Natural killer cell (primary cell): ENCODE measurements around the gene CRYGC. TPM values are rescaled to one million over a fixed set of nuclear protein-coding genes. Genes with fewer than 3 reads are reported as not detected.

ENCODE experiments used
- ATAC-seq, 3 donors: fragments of 150-1000 bp in 2 of 3; fragments of 200-7000 bp in 1 of 3; cut with Tn5 transposase; 1 replicate in 1 of 3; 2 replicates in 2 of 3; pipeline ENCODE4 v1.10.0; 2021; ENCODE audit warnings: mild to moderate bottlenecking in 2 of 3, moderate library complexity in 2 of 3
- DNase-seq, 2 donors: peaks; one replicate each; pipeline versions ENCODE4 v3.0.0 to v3.0.0-alpha.2; 2013 to 2021; ENCODE audit warnings: mixed read lengths in 1 of 2
- H3K27ac ChIP-seq: one replicate; pipeline ENCODE4 v1.5.1; 2013; ENCODE audit warnings: mild to moderate bottlenecking, low read length
- H3K27me3 ChIP-seq: one replicate; pipeline ENCODE4 v1.6.1; 2013; ENCODE audit warnings: low read length; ENCODE audit not compliant: control insufficient read depth, insufficient read depth
- H3K36me3 ChIP-seq: one replicate; pipeline ENCODE4 v1.6.1; 2013; ENCODE audit warnings: low read length; ENCODE audit not compliant: control insufficient read depth, insufficient read depth
- H3K4me1 ChIP-seq: one replicate; pipeline ENCODE4 v1.6.1; 2013; ENCODE audit warnings: low read length; ENCODE audit not compliant: control insufficient read depth, insufficient read depth
- H3K4me3 ChIP-seq: one replicate; pipeline ENCODE4 v1.5.1; 2013; ENCODE audit warnings: low read length
- H3K9me3 ChIP-seq: one replicate; pipeline ENCODE4 v1.6.1; 2013; ENCODE audit warnings: low read length; ENCODE audit not compliant: control insufficient read depth, insufficient read depth
- H3K27ac Mint-ChIP-seq, 2 donors: one replicate each; pipeline ENCODE4 v1.8.0; 2022; ENCODE audit warnings: mild to moderate bottlenecking in 2 of 2, mixed read lengths in 2 of 2, moderate library complexity in 1 of 2
- H3K27me3 Mint-ChIP-seq, 2 donors: one replicate each; pipeline ENCODE4 v1.8.0; 2022; ENCODE audit warnings: low read depth in 2 of 2, mixed read lengths in 2 of 2
- H3K36me3 Mint-ChIP-seq: one replicate; pipeline ENCODE4 v1.8.0; 2022; ENCODE audit warnings: mixed read lengths
- H3K4me1 Mint-ChIP-seq, 2 donors: one replicate each; pipeline ENCODE4 v1.8.0; 2022; ENCODE audit warnings: mixed read lengths in 2 of 2
- H3K4me3 Mint-ChIP-seq: one replicate; pipeline ENCODE4 v1.8.0; 2022; ENCODE audit warnings: mild to moderate bottlenecking, moderate library complexity, mixed read lengths
- H3K9me3 Mint-ChIP-seq, 2 donors: one replicate each; pipeline ENCODE4 v1.8.0; 2022; ENCODE audit warnings: mixed read lengths in 2 of 2
- CTCF ChIP-seq: fragments of 200-600 bp; IDR thresholded peaks from one replicate; pipeline ENCODE4 v1.8.0; 2022; ENCODE audit warnings: antibody characterized with exemption
- WGBS: methylation state at CpG from one replicate; pipeline ENCODE4 v1.1.7; 2013; ENCODE audit warnings: missing lambda C conversion rate; ENCODE audit not compliant: insufficient coverage; 5-methylcytosine and 5-hydroxymethylcytosine counted together
- intact Hi-C: fragments of 100-400 bp; cut with micrococcal nuclease; formaldehyde crosslinking; loops from one replicate; pipeline ENCODE4 v1.14.2; 2022
- total RNA-seq, 4 donors: library from RNA; stranded (reverse); fragments of 120-200 nt in 1 of 4; gene quantifications; one replicate each; pipeline versions ENCODE4 v1.2.3 to v1.2.4, GENCODE V29; 2013 to 2022

CRYGC gene
- total RNA-seq, 3 donors from 2014 or later (not counting 1 experiment from before 2014, with no cell fraction given): not detected

- no peak overlapping the region for H3K27ac Mint-ChIP-seq
- no peak overlapping the region for H3K4me3 Mint-ChIP-seq
- Histone ChIP-seq H3K4me1 (no peaks in the 10 kb centered on the region), H3K4me3 (no peak overlapping the region), H3K27me3 (no peaks in the 10 kb centered on the region), H3K27ac (no peak overlapping the region), H3K36me3 (no peaks in the 10 kb centered on the region), H3K9me3 (no peaks in the 10 kb centered on the region)
- peaks cover 8 to 9% of the 10 kb centered on the region in 2 donors for H3K27me3 Mint-ChIP-seq
- 91% methylated on average over 2 of the region's 2 CpGs for WGBS
- H3K4me1 Mint-ChIP-seq: no peaks in the 10 kb centered on the region
- H3K9me3 Mint-ChIP-seq: no peaks in the 10 kb centered on the region
- intact Hi-C loops: no loop called here
- no peak for DNase-seq
- no peak for TF ChIP-seq CTCF
- no peaks in the 10 kb centered on the region for H3K36me3 Mint-ChIP-seq
- no peak for ATAC-seq
Observed at GRCh38 chr2:208164951-208165755, 35.5 kb upstream of the CRYGC start.

- ATAC-seq: no peak
- no peak within 1 kb of the TSS for H3K27ac ChIP-seq
Observed at GRCh38 chr2:208163489-208163888, 33.9 kb upstream of the CRYGC start, which contains the start of gene CRYGA. Gene CRYGA (minus strand): TSS chr2:208163589. CDS start chr2:208163556, 33 bp downstream.

GRCh38 chr2:208156439-208156838 lies 26.8 kb upstream of the CRYGC start:
- no peak for TF ChIP-seq CTCF
- Mint-ChIP-seq H3K27me3 (peaks cover 0 to 3% of the 10 kb centered on the region in 2 donors), H3K4me3 (no peak overlapping the region), H3K9me3 (no peaks in the 10 kb centered on the region), H3K4me1 (no peaks in the 10 kb centered on the region), H3K27ac (no peak overlapping the region), H3K36me3 (no peaks in the 10 kb centered on the region)
- intact Hi-C loops: no loop called here
- DNase-seq: no peak
- Histone ChIP-seq H3K27me3 (no peaks in the 10 kb centered on the region), H3K27ac (no peak overlapping the region), H3K4me3 (no peak overlapping the region), H3K9me3 (no peaks in the 10 kb centered on the region), H3K4me1 (no peaks in the 10 kb centered on the region), H3K36me3 (no peaks in the 10 kb centered on the region)
- no peak for ATAC-seq
- 60% methylated on average over 2 of the region's 2 CpGs for WGBS

More at GRCh38 chr2:208163489-208163888, 33.9 kb upstream of the CRYGC start, which contains the start of gene CRYGA:
- Mint-ChIP-seq H3K36me3 (no peaks in the 10 kb centered on the region), H3K27me3 (peaks cover 7 to 9% of the 10 kb centered on the region in 2 donors), H3K4me3 (no peak within 1 kb of the TSS), H3K4me1 (no peaks in the 10 kb centered on the region), H3K9me3 (no peaks in the 10 kb centered on the region), H3K27ac (no peak within 1 kb of the TSS)
- Histone ChIP-seq H3K4me3 (no peak within 1 kb of the TSS), H3K4me1 (no peaks in the 10 kb centered on the region), H3K27me3 (no peaks in the 10 kb centered on the region), H3K36me3 (no peaks in the 10 kb centered on the region), H3K9me3 (no peaks in the 10 kb centered on the region)
- DNase-seq: no peak
- WGBS: 75% methylated on average over 2 of the region's 2 CpGs
- intact Hi-C loops: no loop called here
- no peak for TF ChIP-seq CTCF
